ENCODE measurements around the gene TNRC6B.

DNA sequence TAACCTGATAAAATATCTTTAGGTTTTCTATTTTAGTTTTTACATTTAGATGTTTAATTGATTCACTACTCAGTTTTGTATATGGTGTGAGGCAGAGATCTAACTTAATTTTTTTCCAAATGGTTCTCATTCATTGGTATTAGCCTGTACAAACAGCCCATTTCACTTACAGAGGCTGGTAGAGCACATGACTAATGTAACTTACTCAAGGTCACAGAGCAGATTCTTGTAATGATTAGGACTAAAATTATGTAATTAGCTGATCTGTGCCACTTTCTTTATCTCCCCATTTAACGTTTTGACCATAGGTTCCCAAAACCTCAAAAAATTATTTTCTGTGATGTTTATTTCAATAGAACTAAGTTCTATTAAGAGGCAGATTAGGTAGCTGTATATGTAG is 16.5 kb upstream of the TNRC6B start:
- TF ChIP-seq TEAD1 (CRISPR knock-in tag; IDR thresholded peaks at IDR 0.05) (no peak), GTF2I (CRISPR knock-in tag; conservative IDR thresholded peaks at IDR 0.05) (no peak), ZNF396 (CRISPR knock-in tag; IDR thresholded peaks at IDR 0.05; ENCODE audit: borderline replicate concordance) (no peak)
- TF ChIP-seq, protein P1, sequence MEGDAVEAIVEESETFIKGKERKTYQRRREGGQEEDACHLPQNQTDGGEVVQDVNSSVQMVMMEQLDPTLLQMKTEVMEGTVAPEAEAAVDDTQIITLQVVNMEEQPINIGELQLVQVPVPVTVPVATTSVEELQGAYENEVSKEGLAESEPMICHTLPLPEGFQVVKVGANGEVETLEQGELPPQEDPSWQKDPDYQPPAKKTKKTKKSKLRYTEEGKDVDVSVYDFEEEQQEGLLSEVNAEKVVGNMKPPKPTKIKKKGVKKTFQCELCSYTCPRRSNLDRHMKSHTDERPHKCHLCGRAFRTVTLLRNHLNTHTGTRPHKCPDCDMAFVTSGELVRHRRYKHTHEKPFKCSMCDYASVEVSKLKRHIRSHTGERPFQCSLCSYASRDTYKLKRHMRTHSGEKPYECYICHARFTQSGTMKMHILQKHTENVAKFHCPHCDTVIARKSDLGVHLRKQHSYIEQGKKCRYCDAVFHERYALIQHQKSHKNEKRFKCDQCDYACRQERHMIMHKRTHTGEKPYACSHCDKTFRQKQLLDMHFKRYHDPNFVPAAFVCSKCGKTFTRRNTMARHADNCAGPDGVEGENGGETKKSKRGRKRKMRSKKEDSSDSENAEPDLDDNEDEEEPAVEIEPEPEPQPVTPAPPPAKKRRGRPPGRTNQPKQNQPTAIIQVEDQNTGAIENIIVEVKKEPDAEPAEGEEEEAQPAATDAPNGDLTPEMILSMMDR (IDR thresholded peaks at IDR 0.05): no peak
- TF ChIP-seq, protein P2, sequence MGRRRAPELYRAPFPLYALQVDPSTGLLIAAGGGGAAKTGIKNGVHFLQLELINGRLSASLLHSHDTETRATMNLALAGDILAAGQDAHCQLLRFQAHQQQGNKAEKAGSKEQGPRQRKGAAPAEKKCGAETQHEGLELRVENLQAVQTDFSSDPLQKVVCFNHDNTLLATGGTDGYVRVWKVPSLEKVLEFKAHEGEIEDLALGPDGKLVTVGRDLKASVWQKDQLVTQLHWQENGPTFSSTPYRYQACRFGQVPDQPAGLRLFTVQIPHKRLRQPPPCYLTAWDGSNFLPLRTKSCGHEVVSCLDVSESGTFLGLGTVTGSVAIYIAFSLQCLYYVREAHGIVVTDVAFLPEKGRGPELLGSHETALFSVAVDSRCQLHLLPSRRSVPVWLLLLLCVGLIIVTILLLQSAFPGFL (CRISPR knock-in tag; IDR thresholded peaks at IDR 0.05; ENCODE audit: borderline replicate concordance): no peak
- TF ChIP-seq, protein P3, sequence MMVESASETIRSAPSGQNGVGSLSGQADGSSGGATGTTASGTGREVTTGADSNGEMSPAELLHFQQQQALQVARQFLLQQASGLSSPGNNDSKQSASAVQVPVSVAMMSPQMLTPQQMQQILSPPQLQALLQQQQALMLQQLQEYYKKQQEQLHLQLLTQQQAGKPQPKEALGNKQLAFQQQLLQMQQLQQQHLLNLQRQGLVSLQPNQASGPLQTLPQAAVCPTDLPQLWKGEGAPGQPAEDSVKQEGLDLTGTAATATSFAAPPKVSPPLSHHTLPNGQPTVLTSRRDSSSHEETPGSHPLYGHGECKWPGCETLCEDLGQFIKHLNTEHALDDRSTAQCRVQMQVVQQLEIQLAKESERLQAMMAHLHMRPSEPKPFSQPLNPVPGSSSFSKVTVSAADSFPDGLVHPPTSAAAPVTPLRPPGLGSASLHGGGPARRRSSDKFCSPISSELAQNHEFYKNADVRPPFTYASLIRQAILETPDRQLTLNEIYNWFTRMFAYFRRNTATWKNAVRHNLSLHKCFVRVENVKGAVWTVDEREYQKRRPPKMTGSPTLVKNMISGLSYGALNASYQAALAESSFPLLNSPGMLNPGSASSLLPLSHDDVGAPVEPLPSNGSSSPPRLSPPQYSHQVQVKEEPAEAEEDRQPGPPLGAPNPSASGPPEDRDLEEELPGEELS (CRISPR knock-in tag; IDR thresholded peaks at IDR 0.05): no peak
- TF ChIP-seq, protein P4, sequence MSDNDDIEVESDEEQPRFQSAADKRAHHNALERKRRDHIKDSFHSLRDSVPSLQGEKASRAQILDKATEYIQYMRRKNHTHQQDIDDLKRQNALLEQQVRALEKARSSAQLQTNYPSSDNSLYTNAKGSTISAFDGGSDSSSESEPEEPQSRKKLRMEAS (CRISPR knock-in tag; IDR thresholded peaks at IDR 0.05): no peak
